Left ventricle myocardium superior (tissue), 1 donor: Measurements from ENCODE around the gene DDHD1. TPM values are rescaled to one million over a fixed set of nuclear protein-coding genes. Genes with fewer than 3 reads are reported as not detected.

Experiments
- ATAC-seq: fragments of 200-7000 bp; cut with Tn5 transposase; one replicate; pipeline ENCODE4 v1.9.1; 2020; ENCODE audit warnings: mild to moderate bottlenecking, moderate library complexity
- DNase-seq: peaks from one replicate; pipeline ENCODE4 v3.0.0-alpha.2; 2020
- intact Hi-C: fragments of 100-400 bp; cut with micrococcal nuclease; formaldehyde crosslinking; loops from one replicate; pipeline ENCODE4 v1.11.0; 2022
- total RNA-seq: library from RNA; stranded (reverse); fragmentation: NEBNext Ultra II Directional; extraction: Animal tissue kit (Norgen Biotek cat#: 25700); gene quantifications from one replicate; pipeline ENCODE4 v1.2.1, GENCODE V29; 2021
- donor health status: DM: no; HTN: yes; CAD: no; lungs with severe emphysema.

Gene DDHD1
- total RNA-seq, 1 donor from 2014 or later: 8.1 TPM

DNA sequence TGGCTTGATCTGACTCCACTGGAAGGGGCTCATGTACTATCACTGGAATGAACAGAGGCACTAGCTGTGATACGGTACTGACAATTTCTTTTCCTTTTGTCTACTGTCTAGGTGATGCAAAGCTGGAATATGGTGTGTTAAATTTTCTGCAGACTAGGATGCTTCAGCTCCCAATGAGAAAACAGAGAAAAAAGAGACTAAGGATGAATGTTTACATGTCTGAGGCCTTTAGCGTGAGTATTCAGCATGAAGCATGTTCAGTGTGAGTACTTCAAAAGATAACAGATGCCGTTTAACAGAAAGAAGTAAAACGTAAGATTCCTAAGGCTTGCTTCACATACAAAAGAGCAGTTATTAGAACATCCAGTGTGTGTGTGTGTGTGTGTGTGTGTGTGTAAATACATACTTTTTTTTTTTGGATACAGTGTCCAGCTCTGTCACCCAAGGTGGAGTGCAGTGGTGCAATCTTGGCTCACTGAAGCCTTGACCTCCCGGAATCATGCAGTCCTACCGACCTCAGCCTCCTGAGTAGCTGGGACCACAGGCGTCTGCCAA, 110.0 kb downstream of the DDHD1 start:
- intact Hi-C loops: no loop called here
- DNase-seq (no peak), ATAC-seq (peak; percentile 59)

DNA sequence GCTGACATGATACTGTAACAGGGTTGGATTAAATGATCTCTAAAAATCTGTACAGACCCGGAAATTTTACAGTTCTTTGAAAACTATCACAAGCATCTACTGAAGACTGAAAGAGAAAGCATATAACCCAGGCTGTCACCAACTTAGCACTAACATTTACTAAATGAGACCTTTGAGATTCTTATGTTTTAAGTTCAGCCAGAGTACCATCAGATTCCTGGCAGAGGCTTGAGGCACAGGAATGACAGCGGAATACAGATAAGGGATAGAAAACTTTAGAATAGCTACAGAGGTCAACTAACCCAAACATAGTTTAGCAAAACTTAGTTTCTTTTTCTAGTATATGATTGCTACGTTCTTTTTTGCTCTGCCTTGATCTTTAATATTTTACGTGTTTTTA, 110.6 kb downstream of the DDHD1 start:
- no peak for DNase-seq
- peak; percentile 77 for ATAC-seq
- intact Hi-C loops: no loop called here

DNA sequence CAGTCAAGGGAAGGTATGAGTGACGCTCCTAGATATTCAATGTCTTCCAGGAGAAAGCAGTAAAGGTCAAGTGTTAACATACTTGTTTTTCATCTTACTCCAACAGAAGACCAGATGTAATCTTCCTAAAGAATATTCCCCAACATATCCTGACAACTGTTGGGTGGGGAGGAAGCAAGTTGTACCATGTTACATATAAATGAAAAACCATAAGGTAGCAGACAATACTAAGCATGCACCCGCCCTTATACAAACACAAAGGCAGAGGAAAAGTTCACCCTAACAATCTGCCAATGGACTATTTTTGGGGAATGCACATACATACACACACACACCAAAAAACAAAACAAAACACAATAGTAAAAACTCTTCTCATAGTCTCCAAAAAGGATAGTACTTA, 112.1 kb downstream of the DDHD1 start:
- DNase-seq: no peak
- intact Hi-C loops: no loop called here
- peak; percentile 48 for ATAC-seq

DNA sequence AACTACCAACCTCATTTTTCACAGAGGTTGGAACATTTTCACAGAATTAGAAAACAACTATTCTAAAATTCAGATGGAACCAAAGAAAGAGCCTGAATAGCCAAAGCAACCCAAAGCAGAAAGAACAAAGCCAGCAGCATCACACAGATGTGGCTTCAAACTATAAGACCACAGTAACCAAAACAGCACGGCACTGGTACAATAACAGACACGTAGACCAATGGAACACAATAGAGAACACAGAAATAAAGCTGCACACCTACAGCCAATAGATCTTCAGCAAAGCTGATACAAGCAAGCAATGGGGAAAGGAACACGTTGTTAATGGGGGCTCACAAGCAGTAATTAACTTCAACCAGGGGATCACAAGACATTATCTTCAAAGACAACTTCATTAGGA, 114.5 kb downstream of the DDHD1 start:
- no peak for ATAC-seq
- intact Hi-C loops: no loop called here
- no peak for DNase-seq

DNA sequence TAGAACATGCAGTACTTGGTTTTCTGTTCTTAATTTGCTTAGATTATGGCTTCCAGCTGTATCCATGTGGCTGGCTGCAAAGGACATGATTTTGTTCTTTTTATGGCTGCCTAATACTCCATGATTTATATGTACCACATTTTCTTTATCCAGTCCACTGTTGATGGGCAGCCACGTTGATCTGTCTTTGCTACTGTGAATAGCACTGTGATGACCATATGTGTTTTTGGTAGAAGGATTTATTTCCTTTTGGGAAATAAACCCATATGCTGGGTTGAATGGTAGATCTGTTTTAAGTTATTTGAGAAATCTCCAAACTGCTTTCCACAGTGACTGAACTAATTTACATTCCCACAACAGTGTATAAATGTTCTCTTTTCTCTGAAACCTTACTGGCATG, 116.1 kb downstream of the DDHD1 start:
- intact Hi-C loops: no loop called here
- ATAC-seq (no peak), DNase-seq (no peak)

DNA sequence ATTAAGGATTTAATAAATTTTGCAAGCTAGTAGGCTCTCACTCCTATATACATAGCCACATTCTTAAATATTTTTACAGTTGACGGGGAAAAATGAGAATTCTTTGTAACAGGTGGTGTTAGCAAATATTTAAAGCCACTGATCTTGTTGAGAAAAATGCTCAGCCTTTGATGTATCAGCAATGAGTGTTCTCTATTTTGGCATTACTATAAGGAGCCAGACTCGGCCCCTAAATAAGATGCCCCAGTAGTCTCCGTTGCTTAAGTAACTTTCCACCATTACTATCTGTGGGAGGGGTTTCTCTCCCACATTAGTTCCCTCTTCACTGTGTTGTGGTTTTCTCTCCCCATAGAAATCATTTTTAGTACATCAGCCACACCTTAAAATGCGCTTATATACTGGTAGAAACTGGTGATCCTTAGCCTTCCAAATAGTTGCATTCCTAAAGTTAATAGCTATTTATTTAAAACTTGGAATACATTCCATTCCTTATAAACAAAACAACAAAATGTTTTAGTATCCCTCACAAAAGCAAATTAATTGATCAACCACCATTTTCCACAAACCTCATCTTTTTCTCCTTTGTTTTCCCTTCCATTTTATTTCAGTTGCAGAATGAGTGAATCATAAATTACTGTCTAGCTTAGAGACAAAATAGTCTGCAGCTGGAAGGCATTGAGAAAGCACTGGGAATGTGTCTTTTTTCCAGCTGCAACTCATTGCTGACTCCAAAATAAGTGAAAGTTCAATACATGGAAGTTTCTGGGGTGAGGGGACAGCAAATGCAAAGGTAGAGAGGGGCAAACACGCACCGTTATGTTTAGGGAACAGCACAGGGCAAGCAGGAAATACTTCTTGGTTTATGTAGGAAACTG, 117.5 kb downstream of the DDHD1 start:
- ATAC-seq (no peak), DNase-seq (no peak)
- intact Hi-C loops: no loop called here

DNA sequence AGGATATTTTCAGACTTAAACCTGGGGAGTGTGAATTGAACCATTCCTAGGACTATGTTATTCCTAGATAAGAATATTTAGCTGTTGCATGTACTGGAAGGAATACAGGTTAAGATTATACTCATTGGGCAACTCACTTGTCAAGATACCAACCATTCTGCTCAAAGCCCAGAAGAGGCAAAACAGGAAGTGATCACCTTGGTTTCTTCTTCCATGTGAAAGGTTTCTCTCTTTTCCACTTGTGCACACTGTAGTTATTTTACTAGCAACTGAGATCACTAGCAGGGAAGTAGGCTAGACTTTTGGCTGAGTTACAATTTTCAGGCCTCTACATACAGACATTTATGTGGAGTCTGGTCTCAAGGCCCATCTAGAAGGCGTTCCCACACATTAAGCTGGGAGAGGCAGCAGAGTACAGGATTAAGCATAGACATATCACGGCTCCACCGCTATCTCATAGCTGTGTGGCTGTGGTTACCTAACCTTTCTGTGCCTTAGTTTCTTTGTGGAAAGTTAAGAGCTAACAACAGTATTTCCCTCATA, 118.4 kb downstream of the DDHD1 start:
- intact Hi-C loops: no loop called here
- DNase-seq (no peak), ATAC-seq (no peak)

DNA sequence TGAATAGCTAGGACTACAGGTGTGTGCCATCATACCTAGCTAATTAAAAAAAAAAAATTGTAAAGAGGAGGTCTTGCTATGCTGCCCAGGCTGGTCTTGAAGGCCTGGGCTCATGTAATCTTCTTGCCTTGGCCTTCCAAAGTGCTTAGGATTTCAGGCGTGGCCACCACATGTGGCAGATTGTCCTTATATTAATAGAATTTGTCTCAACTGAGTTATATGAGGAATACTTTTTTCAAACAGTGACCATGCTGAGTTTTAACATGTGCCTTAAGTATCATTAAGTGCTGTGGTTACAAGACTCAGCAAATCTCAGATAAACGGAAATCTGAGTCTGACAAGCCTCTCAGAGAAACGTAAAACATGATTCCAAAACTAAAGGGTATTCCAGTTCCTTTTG, 119.1 kb downstream of the DDHD1 start:
- ATAC-seq: no peak
- no peak for DNase-seq
- intact Hi-C loops: no loop called here

DNA sequence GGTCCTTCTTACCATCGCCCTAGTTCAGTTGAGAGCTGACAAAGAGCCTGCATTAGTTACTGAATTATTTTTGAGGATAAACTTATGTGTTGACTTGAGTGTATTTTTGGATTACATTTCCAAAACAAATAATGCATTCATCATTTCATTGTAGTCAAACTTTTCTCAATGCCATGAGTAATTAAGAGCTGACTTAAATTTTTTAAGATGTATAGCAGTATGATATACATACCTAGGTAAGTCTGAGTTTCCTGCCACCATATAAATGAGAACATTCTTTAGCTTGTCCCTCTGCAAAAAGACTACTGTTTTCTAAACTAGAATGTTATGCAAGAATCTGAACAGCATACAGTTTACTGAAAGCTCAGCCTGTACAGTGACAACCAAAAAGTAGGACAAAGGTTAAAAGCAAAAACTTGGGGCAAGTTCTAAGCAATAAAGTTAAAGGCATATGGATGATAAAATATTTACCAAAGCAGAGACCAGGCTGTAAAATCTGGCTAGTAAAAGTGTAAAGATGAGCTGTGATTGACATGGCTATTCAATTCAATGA, 120.2 kb downstream of the DDHD1 start:
- intact Hi-C loops: no loop called here
- ATAC-seq: peak; percentile 40
- no peak for DNase-seq

DNA sequence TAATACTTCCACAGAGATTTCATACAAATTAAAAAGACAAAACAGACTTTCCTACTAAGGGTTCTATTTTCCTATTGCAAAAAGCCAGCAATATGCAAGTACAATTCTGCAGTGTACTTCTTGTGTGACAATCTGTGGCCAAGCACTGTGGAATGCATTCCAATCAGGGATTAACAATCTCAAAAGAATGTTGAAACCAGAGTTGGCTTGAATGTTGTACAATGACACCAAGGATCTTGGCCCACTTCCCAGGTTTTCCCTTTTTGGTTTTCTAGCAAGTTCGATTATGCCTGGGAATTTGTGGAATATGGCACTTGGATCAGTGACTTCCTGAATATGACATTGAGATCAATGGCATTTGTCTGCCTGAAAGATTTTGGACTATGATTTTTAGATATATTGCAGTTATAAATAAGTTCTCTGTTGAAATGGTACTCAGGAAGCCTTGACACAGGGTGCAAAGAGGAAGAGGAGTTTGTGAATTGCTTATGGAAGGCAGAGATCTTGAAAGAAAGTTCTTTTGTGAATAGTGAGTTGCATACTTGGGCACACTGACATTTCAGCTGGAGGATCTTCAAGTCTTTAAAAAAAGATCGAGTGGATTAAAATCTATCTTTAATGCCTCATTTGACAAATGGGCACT, 120.8 kb downstream of the DDHD1 start:
- DNase-seq (no peak), ATAC-seq (peak; percentile 86)
- intact Hi-C loops: no loop called here

DNA sequence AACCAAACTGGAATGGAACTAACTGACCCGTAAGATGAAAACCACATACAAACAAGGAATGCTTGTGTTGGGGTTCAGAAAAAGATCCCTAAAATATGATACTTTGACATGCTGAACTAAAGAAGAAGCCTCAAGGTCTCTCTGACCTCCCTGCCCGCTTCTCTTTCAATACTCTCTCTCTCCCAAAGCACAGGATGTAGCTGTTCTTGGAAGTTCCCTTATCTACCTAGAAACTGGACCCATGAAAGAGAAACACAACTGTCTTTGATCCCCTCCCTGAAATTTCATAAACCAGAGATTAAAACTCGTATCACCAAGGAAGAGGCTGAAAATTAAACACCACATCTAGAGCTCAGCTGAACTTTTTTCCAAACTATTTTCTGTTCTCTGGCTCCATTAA, 125.6 kb downstream of the DDHD1 start:
- no peak for DNase-seq
- ATAC-seq: no peak
- intact Hi-C loops: no loop called here

DNA sequence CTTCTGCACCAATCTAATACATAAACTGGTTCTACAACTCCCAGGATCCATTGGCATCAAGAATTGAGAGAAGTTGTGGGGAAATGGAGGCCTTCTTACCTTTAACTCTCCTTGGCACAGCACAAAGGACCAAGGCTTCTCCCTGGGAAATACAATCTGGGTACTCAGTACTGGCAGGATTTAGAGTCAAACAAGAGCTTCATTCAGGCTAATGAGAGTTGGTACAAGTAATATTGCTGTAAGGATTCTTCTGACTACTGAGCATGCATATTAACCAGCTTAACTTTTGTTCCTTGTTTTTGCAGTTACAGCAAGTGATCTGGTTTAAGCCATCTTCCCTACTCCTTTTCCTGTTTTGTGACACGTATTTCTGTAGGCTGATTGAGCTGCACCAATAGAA, 126.1 kb downstream of the DDHD1 start:
- intact Hi-C loops: no loop called here
- no peak for DNase-seq
- ATAC-seq: no peak

DNA sequence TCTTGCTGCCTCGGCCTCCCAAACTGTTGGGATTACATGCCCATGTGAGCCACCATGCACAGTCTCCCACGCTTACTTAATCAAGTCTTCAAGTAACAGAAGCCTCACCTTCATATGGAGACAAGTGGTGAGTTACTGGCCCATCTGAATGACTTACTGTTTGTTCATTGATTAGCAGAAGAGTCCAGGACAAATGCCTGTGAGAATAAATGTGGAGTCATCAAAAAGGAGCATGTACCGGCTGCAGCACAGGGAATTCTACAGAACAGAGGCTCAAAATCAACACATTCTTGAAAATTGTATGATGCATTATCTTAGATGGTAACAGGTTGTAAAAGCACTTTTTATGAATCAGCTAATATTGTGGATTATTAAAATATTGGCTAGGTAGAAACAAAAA, 129.8 kb downstream of the DDHD1 start:
- intact Hi-C loops: no loop called here
- DNase-seq (no peak), ATAC-seq (no peak)

DNA sequence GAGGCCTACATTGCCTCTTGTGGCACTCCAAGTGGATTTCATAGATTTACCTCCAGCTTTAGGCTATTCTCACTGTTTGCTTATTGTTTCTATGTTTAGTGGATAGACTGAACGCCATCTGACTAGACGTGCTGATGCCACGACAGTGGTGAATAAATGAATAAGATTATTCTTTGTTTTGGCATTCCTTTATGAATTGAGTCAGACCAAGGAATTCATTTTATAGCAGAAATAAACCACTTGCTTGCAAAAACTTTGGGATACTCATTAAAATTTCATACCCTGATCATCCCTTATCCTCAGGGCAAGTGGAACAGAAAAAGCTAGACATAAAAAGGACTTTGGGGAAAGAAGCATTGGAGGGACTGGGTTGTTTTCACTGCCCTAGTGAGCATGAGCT, 130.5 kb downstream of the DDHD1 start:
- DNase-seq (no peak), ATAC-seq (no peak)
- intact Hi-C loops: no loop called here

DNA sequence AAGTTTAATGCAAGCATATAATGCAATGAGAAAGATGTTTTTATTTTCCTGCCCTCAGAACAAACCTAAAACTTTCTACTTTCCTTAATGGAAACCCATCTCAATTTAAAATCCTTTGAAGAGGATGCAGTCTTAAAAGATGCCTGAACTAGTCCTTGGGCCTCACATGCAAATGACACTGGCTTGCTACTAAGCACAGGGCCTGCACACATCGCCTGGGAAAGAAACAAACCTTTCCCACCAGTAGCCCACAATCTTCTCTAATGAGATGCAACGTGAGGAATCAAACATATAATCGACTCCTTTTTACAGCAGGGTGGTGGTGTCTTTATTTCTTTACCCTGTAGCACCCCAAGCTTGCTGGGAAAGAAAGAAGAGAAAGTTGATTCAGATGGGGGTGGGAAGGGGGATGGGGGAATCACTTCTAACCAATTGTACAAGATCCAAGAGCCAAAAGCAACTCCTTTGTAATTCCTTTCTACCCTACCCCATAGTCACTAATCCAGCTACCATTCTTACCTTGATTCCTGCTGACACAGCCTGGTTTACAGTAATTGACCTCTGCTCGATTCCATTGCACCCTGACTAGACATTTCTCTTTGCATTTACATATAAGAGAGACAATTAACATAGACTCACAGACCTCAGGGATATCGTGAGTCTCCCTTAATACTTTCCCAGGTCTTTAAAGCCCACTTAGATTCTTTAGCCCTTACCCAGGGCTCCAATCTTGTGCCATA, 132.8 kb downstream of the DDHD1 start:
- DNase-seq (no peak), ATAC-seq (no peak)
- intact Hi-C loops: no loop called here

DNA sequence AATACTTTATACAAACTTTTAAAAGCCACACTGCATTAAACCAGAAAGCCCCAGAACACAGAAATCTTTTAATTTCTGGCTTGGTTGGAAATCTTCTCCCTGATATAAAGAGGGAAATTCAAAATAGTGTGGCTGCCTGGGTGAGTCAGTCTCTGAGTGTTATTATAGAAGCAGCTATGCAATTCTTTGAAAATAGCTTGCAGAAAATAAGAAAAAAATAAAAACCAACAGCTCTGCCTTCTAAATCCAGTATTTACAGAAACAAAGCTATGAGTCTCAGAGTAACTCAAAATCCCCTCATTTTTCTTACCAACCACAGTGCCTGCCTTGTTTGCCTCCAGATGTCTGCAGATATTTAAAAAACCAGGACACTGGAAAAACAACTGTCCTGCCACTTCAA, 133.7 kb downstream of the DDHD1 start:
- no peak for DNase-seq
- intact Hi-C loops: no loop called here
- ATAC-seq: no peak

DNA sequence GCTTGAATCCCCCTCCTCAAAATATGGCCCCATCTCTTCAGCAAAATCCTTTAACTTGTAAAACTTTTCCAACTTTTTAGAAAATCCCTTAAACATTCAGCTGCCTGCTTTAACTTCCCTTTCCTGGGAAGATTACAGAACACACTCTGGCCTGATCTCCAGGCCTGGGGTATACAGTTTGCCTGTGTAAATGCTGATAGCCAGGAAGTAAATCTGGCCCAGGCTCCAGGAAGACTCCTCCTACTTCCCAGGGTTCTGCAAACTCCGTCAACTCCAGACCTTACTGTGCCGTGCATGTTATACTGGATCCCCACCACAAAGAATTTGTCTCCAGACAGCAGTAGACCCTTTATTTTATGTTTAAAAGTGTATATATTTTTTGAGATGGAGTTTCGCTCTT, 135.3 kb downstream of the DDHD1 start:
- ATAC-seq (peak; percentile 70), DNase-seq (no peak)
- intact Hi-C loops: no loop called here

DNA sequence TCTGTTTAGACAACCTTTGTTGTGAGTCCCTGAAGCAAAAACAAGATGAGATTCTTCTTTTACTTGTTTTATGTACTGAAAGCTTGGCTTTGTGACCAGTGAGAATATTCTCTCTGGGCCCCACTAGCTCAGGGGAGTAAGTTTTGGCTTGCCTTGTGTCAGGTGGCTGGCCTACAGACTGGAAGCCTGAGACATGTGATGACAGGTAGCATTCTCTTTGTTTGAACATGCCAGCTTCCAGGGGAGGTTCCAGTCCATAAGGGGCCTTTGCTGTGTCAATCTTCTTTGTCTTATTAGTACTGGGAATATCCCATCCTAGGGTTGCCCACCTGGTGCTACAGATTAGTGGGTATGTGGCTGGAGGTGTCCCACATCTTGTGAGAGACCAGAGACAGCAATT, 136.2 kb downstream of the DDHD1 start:
- ATAC-seq (no peak), DNase-seq (no peak)
- intact Hi-C loops: no loop called here

DNA sequence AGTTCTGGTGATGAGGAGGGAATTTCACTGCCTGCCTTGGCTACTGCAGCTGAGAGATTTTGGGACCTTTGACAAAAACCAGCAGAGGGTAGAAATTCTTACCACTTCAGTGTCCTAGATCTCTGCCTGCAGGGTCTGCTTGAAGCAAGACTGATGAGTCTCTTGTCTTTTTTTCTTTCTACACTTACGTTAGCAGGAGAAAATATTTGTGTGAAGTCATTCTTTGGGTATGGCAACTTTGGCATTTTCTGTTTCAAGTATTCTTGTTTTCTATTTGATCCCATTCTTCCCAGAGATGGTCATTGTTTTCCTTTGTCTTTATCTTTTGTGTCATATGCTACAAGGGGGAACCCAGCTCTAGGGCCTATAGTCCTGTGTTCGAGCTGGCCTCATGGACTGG, 136.6 kb downstream of the DDHD1 start:
- DNase-seq: no peak
- intact Hi-C loops: no loop called here
- no peak for ATAC-seq
